Fibroblast of lung (primary cell): Measurements from ENCODE around the gene APBA1. TPM values are rescaled to one million over a fixed set of nuclear protein-coding genes. Genes with fewer than 3 reads are reported as not detected.

Experiments used
- DNase-seq, 2 donors: peaks; one replicate each; pipeline versions ENCODE4 v3.0.0 to v3.0.0-alpha.2; 2010; ENCODE audit warnings: low read depth in 2 of 2
- H2AFZ ChIP-seq: 2 replicates; pipeline ENCODE4 v1.5.1; 2012; ENCODE audit warnings: low read length, control low read depth, inconsistent platforms
- H3K27ac ChIP-seq: 2 replicates; pipeline ENCODE4 v1.5.1; 2011; ENCODE audit warnings: low read length, control low read depth; ENCODE audit not compliant: insufficient read depth
- H3K27me3 ChIP-seq: 2 replicates; pipeline ENCODE4 v1.5.1; 2011; ENCODE audit warnings: mild to moderate bottlenecking, low read length; ENCODE audit not compliant: control insufficient read depth, insufficient read depth
- H3K36me3 ChIP-seq: 2 replicates; pipeline ENCODE4 v1.5.1; 2011; ENCODE audit warnings: low read length; ENCODE audit not compliant: control insufficient read depth, insufficient read depth
- H3K4me1 ChIP-seq: 2 replicates; pipeline ENCODE4 v1.5.1; 2011; ENCODE audit warnings: low read length; ENCODE audit not compliant: control insufficient read depth, insufficient read depth; ENCODE audit errors: extremely low read depth
- H3K4me2 ChIP-seq: 2 replicates; pipeline ENCODE4 v1.5.1; 2011; ENCODE audit warnings: low read length, control low read depth; ENCODE audit not compliant: insufficient read depth; ENCODE audit errors: extremely low read depth
- H3K4me3 ChIP-seq, 4 experiments: fragments of 200-600 bp in 1 of 4; sonication (generic) in 1 of 4; replicated peaks in 1 of 4; 2 replicates each; pipeline ENCODE4 v1.5.1; 2011 to 2016; ENCODE audit warnings: low read length in 4 of 4, low read depth in 3 of 4, mild to moderate bottlenecking in 3 of 4, control low read depth in 2 of 4, inconsistent platforms in 1 of 4, mixed read lengths in 1 of 4; ENCODE audit not compliant: insufficient read depth in 1 of 4; ENCODE audit errors: control extremely low read depth in 1 of 4
- H3K79me2 ChIP-seq: 2 replicates; pipeline ENCODE4 v1.5.1; 2012; ENCODE audit warnings: mild to moderate bottlenecking, low read length, inconsistent platforms; ENCODE audit not compliant: control insufficient read depth, insufficient read depth
- H3K9ac ChIP-seq: 2 replicates; pipeline ENCODE4 v1.5.1; 2011; ENCODE audit warnings: mild to moderate bottlenecking, low read length, control low read depth; ENCODE audit not compliant: insufficient read depth
- H3K9me3 ChIP-seq: 2 replicates; pipeline ENCODE4 v1.5.1; 2012; ENCODE audit warnings: low read depth, low read length; ENCODE audit not compliant: control insufficient read depth, insufficient read depth
- H4K20me1 ChIP-seq: 2 replicates; pipeline ENCODE4 v1.5.1; 2011; ENCODE audit warnings: low read length; ENCODE audit not compliant: control insufficient read depth, insufficient read depth; ENCODE audit errors: extremely low read depth
- EZH2 ChIP-seq: IDR thresholded peaks from 2 replicates; pipeline ENCODE4 v1.5.1; 2012; ENCODE audit warnings: low read length, control low read depth, mild to moderate bottlenecking; ENCODE audit errors: missing control alignments
- polyA plus RNA-seq, 2 donors: library from polyadenylated mRNA; depleted of rRNA in 1 of 2; stranded (reverse) in 1 of 2; unstranded in 1 of 2; fragments of >200 nt; gene quantifications; 2 replicates each; pipeline ENCODE4 v1.2.1, GENCODE V29; 2011 to 2012; ENCODE audit warnings: missing spikeins in 1 of 2
- total RNA-seq: library from RNA; depleted of rRNA; stranded (reverse); fragments of >200 nt; gene quantifications from 2 replicates; pipeline ENCODE4 v1.2.1, GENCODE V29; 2014
- TF ChIP-seq, protein P1 (sequence below), 2 donors: IDR thresholded peaks in 1 of 2; conservative IDR thresholded peaks in 1 of 2; 1 replicate in 1 of 2; 2 replicates in 1 of 2; pipeline ENCODE4 v1.5.1; 2011 to 2012; ENCODE audit warnings: low read length in 2 of 2, control low read depth in 1 of 2, inconsistent platforms in 1 of 2, low read depth in 1 of 2, mild to moderate bottlenecking in 1 of 2

APBA1 gene
- total and polyA plus RNA-seq, 2 donors (not counting 1 experiment from before 2014, with no cell fraction given), result 5.0 to 8.8 TPM

DNA sequence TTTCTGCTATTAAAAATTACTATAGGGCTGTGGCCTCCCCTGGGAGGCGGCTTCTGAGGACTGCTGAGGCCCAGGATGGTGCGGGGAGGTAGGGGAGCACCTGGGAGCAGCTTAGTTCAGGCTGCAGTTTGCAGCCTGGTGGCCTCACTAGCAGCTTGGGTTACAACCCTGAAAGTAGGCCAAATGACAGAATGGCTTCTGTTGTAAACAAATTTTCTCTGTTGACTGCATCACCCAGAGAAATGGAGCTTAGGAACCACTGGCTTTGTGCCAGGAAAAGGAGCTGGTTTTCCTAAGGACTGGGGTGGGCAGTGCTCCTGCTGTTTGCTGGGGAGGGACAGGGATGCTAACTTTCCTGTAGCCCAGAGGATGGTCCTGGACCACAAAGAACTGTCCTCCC lies 216.9 kb downstream of the APBA1 start:
- Histone ChIP-seq H3K4me2 (no peak overlapping the region), H3K27ac (no peak overlapping the region), H3K4me3 (no peak overlapping the region), H2AFZ (no peak overlapping the region), H4K20me1 (no peaks in the 10 kb centered on the region), H3K27me3 (no peaks in the 10 kb centered on the region), H3K79me2 (no peaks in the 10 kb centered on the region), H3K4me1 (no peaks in the 10 kb centered on the region), H3K36me3 (no peaks in the 10 kb centered on the region), H3K9ac (no peak overlapping the region), H3K9me3 (no peaks in the 10 kb centered on the region)
- TF ChIP-seq, protein P1, sequence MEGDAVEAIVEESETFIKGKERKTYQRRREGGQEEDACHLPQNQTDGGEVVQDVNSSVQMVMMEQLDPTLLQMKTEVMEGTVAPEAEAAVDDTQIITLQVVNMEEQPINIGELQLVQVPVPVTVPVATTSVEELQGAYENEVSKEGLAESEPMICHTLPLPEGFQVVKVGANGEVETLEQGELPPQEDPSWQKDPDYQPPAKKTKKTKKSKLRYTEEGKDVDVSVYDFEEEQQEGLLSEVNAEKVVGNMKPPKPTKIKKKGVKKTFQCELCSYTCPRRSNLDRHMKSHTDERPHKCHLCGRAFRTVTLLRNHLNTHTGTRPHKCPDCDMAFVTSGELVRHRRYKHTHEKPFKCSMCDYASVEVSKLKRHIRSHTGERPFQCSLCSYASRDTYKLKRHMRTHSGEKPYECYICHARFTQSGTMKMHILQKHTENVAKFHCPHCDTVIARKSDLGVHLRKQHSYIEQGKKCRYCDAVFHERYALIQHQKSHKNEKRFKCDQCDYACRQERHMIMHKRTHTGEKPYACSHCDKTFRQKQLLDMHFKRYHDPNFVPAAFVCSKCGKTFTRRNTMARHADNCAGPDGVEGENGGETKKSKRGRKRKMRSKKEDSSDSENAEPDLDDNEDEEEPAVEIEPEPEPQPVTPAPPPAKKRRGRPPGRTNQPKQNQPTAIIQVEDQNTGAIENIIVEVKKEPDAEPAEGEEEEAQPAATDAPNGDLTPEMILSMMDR (conservative IDR thresholded peaks at IDR 0.05 in 1 of 2, IDR thresholded peaks at IDR 0.05 in 1 of 2; ENCODE audit: low read depth in 1 of 2, low read length in 2 of 2), result no peak
- no peak for TF ChIP-seq EZH2
- no peak for DNase-seq

DNA sequence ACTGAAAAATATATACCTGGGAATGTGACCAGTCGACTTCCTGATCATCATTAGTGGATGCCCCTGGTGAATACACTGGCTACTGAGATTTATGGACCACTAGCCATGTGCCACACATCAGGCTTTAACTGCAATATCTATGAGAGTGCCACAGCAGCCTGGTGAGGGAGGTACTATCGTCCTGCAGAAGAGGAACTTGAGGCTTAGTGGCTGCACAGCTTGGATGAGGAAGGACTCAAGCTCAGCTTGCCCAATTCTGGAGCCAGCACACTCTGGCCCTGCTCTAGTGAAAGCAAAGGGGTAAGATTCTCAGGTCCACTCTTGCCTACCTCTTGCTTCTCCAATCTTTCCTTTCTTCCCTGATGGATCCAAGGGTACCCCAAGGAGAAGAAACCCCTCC lies 217.8 kb downstream of the APBA1 start:
- H2AFZ ChIP-seq, result no peak overlapping the region
- H3K36me3 ChIP-seq, result no peaks in the 10 kb centered on the region
- no peak overlapping the region for H3K27ac ChIP-seq
- H3K27me3 ChIP-seq, result no peaks in the 10 kb centered on the region
- no peak for TF ChIP-seq EZH2
- TF ChIP-seq, protein P1 (conservative IDR thresholded peaks at IDR 0.05 in 1 of 2, IDR thresholded peaks at IDR 0.05 in 1 of 2; ENCODE audit: low read depth in 1 of 2, low read length in 2 of 2), result no peak
- no peak overlapping the region for H3K9ac ChIP-seq
- H3K4me3 ChIP-seq, result no peak overlapping the region
- no peak overlapping the region for H3K4me2 ChIP-seq
- no peaks in the 10 kb centered on the region for H3K4me1 ChIP-seq
- H3K79me2 ChIP-seq, result no peaks in the 10 kb centered on the region
- no peak for DNase-seq
- H4K20me1 ChIP-seq, result no peaks in the 10 kb centered on the region
- H3K9me3 ChIP-seq, result no peaks in the 10 kb centered on the region

DNA sequence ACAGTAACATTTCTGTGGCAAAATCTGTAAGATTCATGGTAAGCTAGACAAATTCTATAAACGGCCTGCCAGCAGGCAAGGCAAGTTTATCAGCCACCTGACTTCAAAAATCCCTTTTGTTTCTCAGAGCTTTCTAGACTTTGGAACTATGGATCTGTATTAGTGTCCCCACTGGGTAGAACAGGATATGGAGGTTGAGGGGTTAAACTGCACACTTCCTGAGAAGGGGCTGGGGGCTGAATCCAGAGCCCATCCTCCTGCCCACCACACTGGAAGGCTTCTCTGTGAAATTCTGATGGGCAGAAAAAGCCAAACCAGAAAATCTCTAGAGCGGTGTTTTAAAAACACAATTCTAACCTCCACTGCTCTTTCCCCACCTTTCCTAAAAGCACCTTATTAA lies 218.4 kb downstream of the APBA1 start:
- no peaks in the 10 kb centered on the region for H4K20me1 ChIP-seq
- H3K9me3 ChIP-seq, result no peaks in the 10 kb centered on the region
- no peak for TF ChIP-seq EZH2
- TF ChIP-seq, protein P1 (conservative IDR thresholded peaks at IDR 0.05 in 1 of 2, IDR thresholded peaks at IDR 0.05 in 1 of 2; ENCODE audit: low read depth in 1 of 2, low read length in 2 of 2), result no peak
- no peaks in the 10 kb centered on the region for H3K36me3 ChIP-seq
- H3K4me3 ChIP-seq, result no peak overlapping the region
- H3K4me2 ChIP-seq, result no peak overlapping the region
- no peaks in the 10 kb centered on the region for H3K27me3 ChIP-seq
- no peak for DNase-seq
- H3K27ac ChIP-seq, result no peak overlapping the region
- no peak overlapping the region for H3K9ac ChIP-seq
- H3K79me2 ChIP-seq, result no peaks in the 10 kb centered on the region
- no peak overlapping the region for H2AFZ ChIP-seq
- no peaks in the 10 kb centered on the region for H3K4me1 ChIP-seq
